ENCODE results near the gene SCN8A.

The SCN8A gene

GRCh38 chr12:51744957-51745356 is 153.9 kb downstream of the SCN8A start:
- DNase-seq (ENCODE audit: low read depth) = no peak
- TF ChIP-seq, protein P1, sequence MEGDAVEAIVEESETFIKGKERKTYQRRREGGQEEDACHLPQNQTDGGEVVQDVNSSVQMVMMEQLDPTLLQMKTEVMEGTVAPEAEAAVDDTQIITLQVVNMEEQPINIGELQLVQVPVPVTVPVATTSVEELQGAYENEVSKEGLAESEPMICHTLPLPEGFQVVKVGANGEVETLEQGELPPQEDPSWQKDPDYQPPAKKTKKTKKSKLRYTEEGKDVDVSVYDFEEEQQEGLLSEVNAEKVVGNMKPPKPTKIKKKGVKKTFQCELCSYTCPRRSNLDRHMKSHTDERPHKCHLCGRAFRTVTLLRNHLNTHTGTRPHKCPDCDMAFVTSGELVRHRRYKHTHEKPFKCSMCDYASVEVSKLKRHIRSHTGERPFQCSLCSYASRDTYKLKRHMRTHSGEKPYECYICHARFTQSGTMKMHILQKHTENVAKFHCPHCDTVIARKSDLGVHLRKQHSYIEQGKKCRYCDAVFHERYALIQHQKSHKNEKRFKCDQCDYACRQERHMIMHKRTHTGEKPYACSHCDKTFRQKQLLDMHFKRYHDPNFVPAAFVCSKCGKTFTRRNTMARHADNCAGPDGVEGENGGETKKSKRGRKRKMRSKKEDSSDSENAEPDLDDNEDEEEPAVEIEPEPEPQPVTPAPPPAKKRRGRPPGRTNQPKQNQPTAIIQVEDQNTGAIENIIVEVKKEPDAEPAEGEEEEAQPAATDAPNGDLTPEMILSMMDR (IDR thresholded peaks at IDR 0.05; ENCODE audit: low read length, missing control alignments) = no peak
- no peak overlapping the region for H3K4me3 ChIP-seq (replicated peaks; ENCODE audit: low read depth, low read length)

DNA sequence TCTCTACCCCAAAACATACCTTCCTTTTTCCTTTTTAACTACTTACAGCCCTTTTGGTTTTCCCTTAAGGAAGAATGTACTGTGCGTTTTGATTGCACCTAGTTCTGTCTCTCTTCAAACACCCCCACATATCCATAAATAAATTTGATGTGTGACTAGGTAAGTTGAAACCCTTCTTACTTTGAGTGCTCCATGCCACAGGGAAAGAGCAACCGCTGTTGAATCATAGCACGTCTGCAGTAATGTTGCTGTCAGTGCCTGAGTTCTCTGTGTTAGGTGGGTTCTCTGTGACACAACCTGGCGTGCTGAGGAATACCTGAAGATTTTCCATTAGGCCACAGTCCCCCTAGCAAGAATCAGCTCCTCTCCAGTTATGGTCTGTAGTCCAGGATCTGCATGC is 155.4 kb downstream of the SCN8A start:
- DNase-seq (ENCODE audit: low read depth) = no peak
- TF ChIP-seq, protein P1 (IDR thresholded peaks at IDR 0.05; ENCODE audit: low read length, missing control alignments) = no peak
- H3K4me3 ChIP-seq (replicated peaks; ENCODE audit: low read depth, low read length) = no peak overlapping the region

DNA sequence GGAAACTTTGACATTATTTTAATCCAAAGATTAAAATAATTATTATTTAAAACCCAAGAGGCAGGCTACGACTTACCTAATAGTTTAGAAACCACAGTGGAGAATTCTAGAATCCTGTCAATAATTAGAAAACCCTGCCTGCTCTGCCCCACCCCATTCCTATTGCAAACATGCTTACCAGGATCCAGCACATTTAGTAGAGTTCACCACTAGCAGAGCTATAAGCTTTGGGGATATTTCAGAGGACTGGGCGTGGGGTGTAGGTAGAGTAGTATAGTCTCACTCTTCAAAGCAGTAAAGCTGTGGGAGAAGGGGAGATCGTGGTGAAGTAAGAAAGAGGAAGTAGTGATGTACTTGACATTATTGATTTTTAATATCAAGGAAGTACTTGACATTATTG is 157.2 kb downstream of the SCN8A start:
- DNase-seq (ENCODE audit: low read depth) = no peak
- TF ChIP-seq, protein P1 (IDR thresholded peaks at IDR 0.05; ENCODE audit: low read length, missing control alignments) = no peak
- H3K4me3 ChIP-seq (replicated peaks; ENCODE audit: low read depth, low read length) = no peak overlapping the region

GRCh38 chr12:51749206-51749985 is 158.4 kb downstream of the SCN8A start:
- DNase-seq (ENCODE audit: low read depth) = no peak
- TF ChIP-seq, protein P1 (IDR thresholded peaks at IDR 0.05; ENCODE audit: low read length, missing control alignments) = no peak

DNA sequence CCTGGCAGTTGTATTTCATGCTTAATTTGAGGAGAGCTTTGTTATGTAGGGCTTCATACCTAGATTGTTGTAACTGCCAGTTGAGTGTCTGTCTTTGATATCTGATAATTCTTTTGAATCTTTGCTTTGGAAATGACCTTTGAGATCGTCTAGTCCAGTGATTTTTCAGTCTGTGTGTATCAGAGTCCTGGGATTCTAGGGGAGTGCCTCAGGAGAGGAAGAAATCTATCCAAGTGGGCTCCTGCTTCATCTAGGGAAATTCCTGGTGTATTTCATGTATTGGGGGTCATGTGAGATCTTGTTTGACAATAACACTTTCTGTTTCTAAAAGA is 158.9 kb downstream of the SCN8A start:
- TF ChIP-seq, protein P1 (IDR thresholded peaks at IDR 0.05; ENCODE audit: low read length, missing control alignments) = no peak
- H3K4me3 ChIP-seq (replicated peaks; ENCODE audit: low read depth, low read length) = no peak overlapping the region
- no peak for DNase-seq (ENCODE audit: low read depth)

More at GRCh38 chr12:51749206-51749985, 158.4 kb downstream of the SCN8A start:
- no peak overlapping the region for H3K4me3 ChIP-seq (replicated peaks; ENCODE audit: low read depth, low read length)

GRCh38 chr12:51751661-51752060 is 160.6 kb downstream of the SCN8A start:
- H3K4me3 ChIP-seq (replicated peaks; ENCODE audit: low read depth, low read length) = no peak overlapping the region
- DNase-seq (ENCODE audit: low read depth) = peak; percentile 42
- TF ChIP-seq, protein P1 (IDR thresholded peaks at IDR 0.05; ENCODE audit: low read length, missing control alignments) = no peak
